ENCODE measurements around the gene GSE1.

The GSE1 gene

GRCh38 chr16:85612801-85613603 lies at the start of gene GSE1:
Gene GSE1, plus strand, starts transcription at chr16:85613322. Its CDS starts 70 bp downstream, at chr16:85613392.
- DNase-seq = peak; percentile 73

GRCh38 chr16:85563515-85564276 lies 49.4 kb upstream of the GSE1 start:
- no peak for DNase-seq

- DNase-seq = no peak
Observed at GRCh38 chr16:85564277-85565051, 48.7 kb upstream of the GSE1 start.

- DNase-seq = no peak
Observed at GRCh38 chr16:85565340-85565739, 47.8 kb upstream of the GSE1 start.

GRCh38 chr16:85565801-85566526 lies 47.2 kb upstream of the GSE1 start:
- no peak for DNase-seq

GRCh38 chr16:85566561-85567100 lies 46.5 kb upstream of the GSE1 start:
- no peak for DNase-seq

- no peak for DNase-seq
Observed at GRCh38 chr16:85567101-85567866, 45.8 kb upstream of the GSE1 start.

GRCh38 chr16:85567935-85568334 lies 45.2 kb upstream of the GSE1 start:
- DNase-seq = no peak

GRCh38 chr16:85568519-85568918 lies 44.6 kb upstream of the GSE1 start:
- DNase-seq = no peak

- DNase-seq = no peak
Observed at GRCh38 chr16:85569039-85569614, 44.0 kb upstream of the GSE1 start.

GRCh38 chr16:85569615-85570212 lies 43.4 kb upstream of the GSE1 start:
- DNase-seq = peak; percentile 25

- no peak for DNase-seq
Observed at GRCh38 chr16:85570213-85570734, 42.8 kb upstream of the GSE1 start.

- no peak for DNase-seq
Observed at GRCh38 chr16:85570735-85571562, 42.2 kb upstream of the GSE1 start.

GRCh38 chr16:85571563-85571812 lies 41.6 kb upstream of the GSE1 start:
- no peak for DNase-seq

GRCh38 chr16:85571813-85572619 lies 41.1 kb upstream of the GSE1 start:
- no peak for DNase-seq

GRCh38 chr16:85573045-85573695 lies 40.0 kb upstream of the GSE1 start:
- no peak for DNase-seq

GRCh38 chr16:85573696-85574641 lies 39.2 kb upstream of the GSE1 start:
- peak; percentile 29 for DNase-seq

All from NCI-H446 treated with DMSO at 0.1 percent for 48 hours (cell line).